Ishikawa (cell line): ENCODE results near the gene RITA1.
A peak's percentile ranks its signal among the peaks of the same experiment; 100 is the strongest.

Experiments used
- CREB1 ChIP-seq: IDR thresholded peaks from 2 replicates; pipeline ENCODE4 v1.6.1; 2012; ENCODE audit warnings: low read depth
- EGR1 ChIP-seq: IDR thresholded peaks from 2 replicates; pipeline ENCODE4 v1.6.1; 2012
- EP300 ChIP-seq: IDR thresholded peaks from 2 replicates; pipeline ENCODE4 v1.6.1; 2012; ENCODE audit warnings: borderline replicate concordance
- FOXM1 ChIP-seq: IDR thresholded peaks from 2 replicates; pipeline ENCODE4 v1.6.1; 2012; ENCODE audit warnings: low read depth, borderline replicate concordance
- MAX ChIP-seq: IDR thresholded peaks from 2 replicates; pipeline ENCODE4 v1.6.1; 2012
- NFIC ChIP-seq: IDR thresholded peaks from 2 replicates; pipeline ENCODE4 v1.6.1; 2012
- RAD21 ChIP-seq: IDR thresholded peaks from 2 replicates; pipeline ENCODE4 v1.6.1; 2012; ENCODE audit warnings: low read depth
- TAF1 ChIP-seq: IDR thresholded peaks from 2 replicates; pipeline ENCODE4 v1.6.1; 2012; ENCODE audit warnings: low read depth, mild to moderate bottlenecking
- TCF12 ChIP-seq: IDR thresholded peaks from 2 replicates; pipeline ENCODE4 v1.6.1; 2012; ENCODE audit warnings: low read depth
- TEAD4 ChIP-seq: IDR thresholded peaks from 2 replicates; pipeline ENCODE4 v1.6.1; 2012
- USF1 ChIP-seq: IDR thresholded peaks from 2 replicates; pipeline ENCODE4 v1.6.1; 2012
- YY1 ChIP-seq: IDR thresholded peaks from 2 replicates; pipeline ENCODE4 v1.6.1; 2012; ENCODE audit warnings: low read depth
- ZBTB7A ChIP-seq: IDR thresholded peaks from 2 replicates; pipeline ENCODE4 v1.6.1; 2012; ENCODE audit warnings: low read depth
- TF ChIP-seq, protein P1 (sequence below): IDR thresholded peaks from 2 replicates; pipeline ENCODE4 v1.6.1; 2012; ENCODE audit warnings: low read depth, mild to moderate bottlenecking

The RITA1 gene

GRCh38 chr12:113238309-113238708, 52.8 kb downstream of the RITA1 start:
- TF ChIP-seq MAX = no peak
- no peak for TF ChIP-seq YY1
- TF ChIP-seq RAD21 = no peak

DNA sequence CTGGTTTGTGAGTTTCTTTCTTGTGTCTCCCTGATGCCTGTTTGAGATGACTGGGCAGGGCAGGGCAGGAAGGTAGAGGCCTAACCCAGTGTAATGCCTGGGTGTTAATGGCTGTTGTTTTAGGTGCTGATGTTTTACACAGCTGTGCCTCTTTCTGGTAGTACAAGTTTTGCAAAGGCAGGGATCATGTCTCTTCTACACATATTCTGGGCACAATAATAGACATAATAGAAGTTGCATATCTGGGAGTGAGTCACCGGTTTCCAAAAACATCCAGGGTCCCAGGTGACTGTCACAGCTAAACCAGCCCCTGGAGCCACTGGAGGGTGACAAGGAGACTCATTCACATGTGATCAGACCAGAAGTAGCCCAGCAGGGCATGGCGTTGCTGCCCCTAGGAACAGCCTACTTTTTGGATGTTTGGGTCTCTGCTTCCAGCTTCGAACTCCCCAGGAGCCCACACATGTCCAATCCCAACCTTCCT, 53.8 kb downstream of the RITA1 start:
- TF ChIP-seq EP300 = 0 out of 2 replicates have a peak, but pooled peaks have one; percentile 23
- no peak for TF ChIP-seq TCF12

- TF ChIP-seq EGR1 (no peak), NFIC (no peak)
These were observed 54.4 kb downstream of the RITA1 start for GRCh38 chr12:113239811-113240331.

DNA sequence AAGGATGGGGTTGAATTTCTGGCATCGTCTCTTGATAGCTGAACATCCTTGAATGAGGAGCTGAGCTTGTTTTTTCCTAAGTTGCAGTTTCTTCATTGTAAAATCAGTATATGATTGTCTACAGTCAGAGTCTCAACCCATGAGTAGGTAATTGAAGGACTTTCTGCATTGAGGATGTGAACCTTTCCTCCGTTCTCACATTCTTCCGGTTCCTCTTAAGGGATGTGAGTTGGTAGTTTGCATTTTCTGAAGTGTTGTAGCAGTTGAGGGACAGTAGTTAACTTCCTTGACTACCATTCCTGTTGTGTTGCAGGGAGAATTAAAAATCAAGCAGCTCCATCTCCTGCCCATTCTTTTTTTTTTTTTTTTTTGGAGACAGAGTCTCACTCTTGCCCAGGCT, 54.9 kb downstream of the RITA1 start:
- TF ChIP-seq EP300 = no peak
- TF ChIP-seq NFIC = no peak
- TF ChIP-seq TAF1 = no peak
- no peak for TF ChIP-seq YY1
- TF ChIP-seq CREB1 = no peak
- no peak for TF ChIP-seq MAX
- TF ChIP-seq, protein P1, sequence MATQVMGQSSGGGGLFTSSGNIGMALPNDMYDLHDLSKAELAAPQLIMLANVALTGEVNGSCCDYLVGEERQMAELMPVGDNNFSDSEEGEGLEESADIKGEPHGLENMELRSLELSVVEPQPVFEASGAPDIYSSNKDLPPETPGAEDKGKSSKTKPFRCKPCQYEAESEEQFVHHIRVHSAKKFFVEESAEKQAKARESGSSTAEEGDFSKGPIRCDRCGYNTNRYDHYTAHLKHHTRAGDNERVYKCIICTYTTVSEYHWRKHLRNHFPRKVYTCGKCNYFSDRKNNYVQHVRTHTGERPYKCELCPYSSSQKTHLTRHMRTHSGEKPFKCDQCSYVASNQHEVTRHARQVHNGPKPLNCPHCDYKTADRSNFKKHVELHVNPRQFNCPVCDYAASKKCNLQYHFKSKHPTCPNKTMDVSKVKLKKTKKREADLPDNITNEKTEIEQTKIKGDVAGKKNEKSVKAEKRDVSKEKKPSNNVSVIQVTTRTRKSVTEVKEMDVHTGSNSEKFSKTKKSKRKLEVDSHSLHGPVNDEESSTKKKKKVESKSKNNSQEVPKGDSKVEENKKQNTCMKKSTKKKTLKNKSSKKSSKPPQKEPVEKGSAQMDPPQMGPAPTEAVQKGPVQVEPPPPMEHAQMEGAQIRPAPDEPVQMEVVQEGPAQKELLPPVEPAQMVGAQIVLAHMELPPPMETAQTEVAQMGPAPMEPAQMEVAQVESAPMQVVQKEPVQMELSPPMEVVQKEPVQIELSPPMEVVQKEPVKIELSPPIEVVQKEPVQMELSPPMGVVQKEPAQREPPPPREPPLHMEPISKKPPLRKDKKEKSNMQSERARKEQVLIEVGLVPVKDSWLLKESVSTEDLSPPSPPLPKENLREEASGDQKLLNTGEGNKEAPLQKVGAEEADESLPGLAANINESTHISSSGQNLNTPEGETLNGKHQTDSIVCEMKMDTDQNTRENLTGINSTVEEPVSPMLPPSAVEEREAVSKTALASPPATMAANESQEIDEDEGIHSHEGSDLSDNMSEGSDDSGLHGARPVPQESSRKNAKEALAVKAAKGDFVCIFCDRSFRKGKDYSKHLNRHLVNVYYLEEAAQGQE = no peak

- TF ChIP-seq EGR1 (no peak), CREB1 (no peak), EP300 (no peak), ZBTB7A (no peak), USF1 (no peak), FOXM1 (no peak), TAF1 (no peak), TEAD4 (no peak), NFIC (no peak), MAX (no peak), RAD21 (no peak)
These were observed 55.9 kb downstream of the RITA1 start for GRCh38 chr12:113241191-113242025.
